ENCODE data around the gene TMOD2. TPM values are rescaled to one million over a fixed set of nuclear protein-coding genes. Genes with fewer than 3 reads are reported as not detected.

The TMOD2 gene
- total RNA-seq, 1 experiment from 2014 or later: 3.0 TPM

DNA sequence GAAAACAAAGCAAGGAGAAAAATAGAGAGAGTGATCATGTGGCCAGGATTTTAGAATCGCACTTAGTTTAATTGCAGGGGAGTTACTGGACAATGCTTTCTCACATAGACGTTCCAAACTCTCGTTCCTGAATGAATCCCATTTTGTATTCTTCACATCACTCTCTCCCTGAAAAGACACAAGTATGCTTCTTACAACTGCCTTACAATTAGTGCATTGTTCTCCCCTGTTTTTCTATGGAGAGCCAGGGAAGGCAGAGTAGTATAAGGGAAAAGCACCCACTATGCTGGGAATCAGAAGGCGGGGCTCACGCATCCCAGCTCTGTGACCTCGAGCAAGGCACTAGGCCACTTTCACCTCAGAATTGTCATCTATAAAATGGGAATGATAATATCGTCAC lies 14.4 kb downstream of the TMOD2 start:
- Histone ChIP-seq H2AFZ (ENCODE audit: low read length) (no peak overlapping the region), H3K56ac (ENCODE audit: insufficient read length, low read depth, low read length) (no peak overlapping the region), H3K4me1 (ENCODE audit: insufficient read depth, low read length) (no peaks in the 10 kb centered on the region), H2AK5ac (ENCODE audit: insufficient read length, low read length) (no peak overlapping the region), H2BK12ac (ENCODE audit: insufficient read length, low read depth, low read length) (no peak overlapping the region), H3K27me3 (ENCODE audit: insufficient read depth, low read length) (no peaks in the 10 kb centered on the region), H4K5ac (ENCODE audit: insufficient read length, low read depth, low read length) (no peak overlapping the region), H2BK120ac (ENCODE audit: low read depth, low read length, poor library complexity, severe bottlenecking) (no peak overlapping the region), H3K4ac (ENCODE audit: low read depth, low read length) (no peak overlapping the region), H2BK5ac (ENCODE audit: insufficient read length, low read length) (no peak overlapping the region), H3K18ac (ENCODE audit: insufficient read length, low read depth, low read length) (no peak overlapping the region), H4K8ac (replicated peaks; ENCODE audit: insufficient read length, low read depth, low read length) (no peak overlapping the region), H3K4me2 (ENCODE audit: insufficient read depth, insufficient read length, low read length) (no peak overlapping the region), H2BK20ac (ENCODE audit: low read depth, low read length, poor library complexity, severe bottlenecking) (no peak overlapping the region), H3K9ac (ENCODE audit: extremely low read depth, insufficient read length, low read length) (no peak overlapping the region), H3K79me1 (ENCODE audit: insufficient read depth, low read depth, low read length, poor library complexity, severe bottlenecking) (no peaks in the 10 kb centered on the region), H3K23me2 (ENCODE audit: insufficient read length, low read depth, low read length, poor library complexity, severe bottlenecking) (no peaks in the 10 kb centered on the region), H4K20me1 (ENCODE audit: control insufficient read depth, insufficient read depth, insufficient read length) (no peaks in the 10 kb centered on the region), H3T11ph (ENCODE audit: low read length) (no peak overlapping the region), H3K9me3 (ENCODE audit: control insufficient read depth, low read depth, low read length) (no peaks in the 10 kb centered on the region), H3K79me2 (ENCODE audit: insufficient read depth, low read length) (no peaks in the 10 kb centered on the region), H3K27ac (ENCODE audit: insufficient read length, low read depth, low read length) (no peak overlapping the region), H3K14ac (ENCODE audit: insufficient read depth, low read length) (no peak overlapping the region), H3K23ac (ENCODE audit: insufficient read length, low read depth, low read length) (no peak overlapping the region), H2BK15ac (ENCODE audit: low read depth, low read length) (no peak overlapping the region), H4K91ac (ENCODE audit: insufficient read length, low read depth, low read length) (no peak overlapping the region)
- Mint-ChIP-seq H3K27me3 (ENCODE audit: low read depth) (no peaks in the 10 kb centered on the region), H3K27ac (0 out of 7 replicates have a peak overlapping the region, but pooled peaks of 1 of the 3 experiments have one; percentile 1), H3K36me3 (ENCODE audit: insufficient read depth in 1 of 3, low read depth in 3 of 3) (no peaks in the 10 kb centered on the region; a peak in 4 of 7 replicates), H3K4me3 (no peak overlapping the region), H3K4me1 (peaks cover 5 to 25% of the 10 kb centered on the region in 2 experiments), H3K9me3 (no peaks in the 10 kb centered on the region)
- no peak for DNase-seq
- TF ChIP-seq, protein P1, sequence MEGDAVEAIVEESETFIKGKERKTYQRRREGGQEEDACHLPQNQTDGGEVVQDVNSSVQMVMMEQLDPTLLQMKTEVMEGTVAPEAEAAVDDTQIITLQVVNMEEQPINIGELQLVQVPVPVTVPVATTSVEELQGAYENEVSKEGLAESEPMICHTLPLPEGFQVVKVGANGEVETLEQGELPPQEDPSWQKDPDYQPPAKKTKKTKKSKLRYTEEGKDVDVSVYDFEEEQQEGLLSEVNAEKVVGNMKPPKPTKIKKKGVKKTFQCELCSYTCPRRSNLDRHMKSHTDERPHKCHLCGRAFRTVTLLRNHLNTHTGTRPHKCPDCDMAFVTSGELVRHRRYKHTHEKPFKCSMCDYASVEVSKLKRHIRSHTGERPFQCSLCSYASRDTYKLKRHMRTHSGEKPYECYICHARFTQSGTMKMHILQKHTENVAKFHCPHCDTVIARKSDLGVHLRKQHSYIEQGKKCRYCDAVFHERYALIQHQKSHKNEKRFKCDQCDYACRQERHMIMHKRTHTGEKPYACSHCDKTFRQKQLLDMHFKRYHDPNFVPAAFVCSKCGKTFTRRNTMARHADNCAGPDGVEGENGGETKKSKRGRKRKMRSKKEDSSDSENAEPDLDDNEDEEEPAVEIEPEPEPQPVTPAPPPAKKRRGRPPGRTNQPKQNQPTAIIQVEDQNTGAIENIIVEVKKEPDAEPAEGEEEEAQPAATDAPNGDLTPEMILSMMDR (conservative IDR thresholded peaks at IDR 0.05): no peak
- no CpG with 5 or more reads among the region's 7 CpGs for WGBS (ENCODE audit: extremely low coverage, insufficient read length, low lambda C conversion rate)
